IPS-11a (cell line): ENCODE data around the gene MT4.
"Not testable (repeated sequence)": the region's sequence is repeated elsewhere in the genome, so short reads cannot be mapped to it uniquely, and the experiment has no call there.

ENCODE experiments used
- H3K4me3 ChIP-seq: one replicate; pipeline ENCODE4 v1.5.1; 2013; ENCODE audit warnings: low read depth, low read length, control low read depth

MT4 gene

GRCh38 chr16:56558024-56558747 lies 6.7 kb upstream of the MT4 start:
- no peak overlapping the region for H3K4me3 ChIP-seq

DNA sequence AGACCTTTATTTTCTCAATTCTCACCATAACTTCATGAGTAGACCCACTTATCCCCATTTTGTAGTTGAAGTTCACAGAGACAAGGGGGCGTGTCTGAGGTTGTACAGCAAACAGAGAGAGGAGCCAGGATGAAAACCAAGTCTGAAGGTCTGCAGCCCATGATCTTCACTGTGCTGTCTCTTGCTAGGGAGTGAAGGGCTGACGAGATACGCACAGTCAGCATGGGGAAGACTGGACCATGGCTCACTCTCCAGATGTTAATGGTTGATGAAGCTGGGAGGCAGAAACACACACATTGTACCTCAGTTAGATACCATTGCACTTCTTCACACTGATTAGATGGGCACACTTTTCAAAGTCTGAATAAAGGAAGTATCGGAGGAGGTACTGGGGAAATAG lies 5.8 kb upstream of the MT4 start:
- H3K4me3 ChIP-seq = no peak overlapping the region

GRCh38 chr16:56560447-56560846 lies 4.4 kb upstream of the MT4 start:
- no peak overlapping the region for H3K4me3 ChIP-seq

GRCh38 chr16:56561126-56561525 lies 3.7 kb upstream of the MT4 start:
- no peak overlapping the region for H3K4me3 ChIP-seq

DNA sequence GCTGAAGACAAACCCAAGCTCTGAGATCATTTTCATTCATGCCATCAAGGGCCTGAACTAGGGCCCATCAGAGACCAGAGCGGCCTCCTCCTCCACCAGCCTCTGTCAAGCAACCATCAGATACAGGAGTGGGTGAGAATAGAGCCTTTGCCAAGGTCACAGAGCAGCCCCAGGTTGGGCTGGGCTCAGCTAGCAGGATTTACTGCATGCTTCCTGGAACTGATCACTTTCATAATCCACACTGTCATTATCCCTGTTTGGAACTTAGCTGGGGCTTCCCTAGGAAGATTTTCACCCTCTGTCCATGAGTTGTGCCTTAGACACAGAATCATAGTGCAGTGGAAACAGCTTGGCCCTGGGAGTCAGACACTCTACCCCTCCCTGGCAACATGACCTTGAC lies 5.1 kb downstream of the MT4 start:
- H3K4me3 ChIP-seq = no peak overlapping the region

GRCh38 chr16:56571525-56571924 lies 6.7 kb downstream of the MT4 start:
- H3K4me3 ChIP-seq = no peak overlapping the region

GRCh38 chr16:56574625-56575024 lies 9.8 kb downstream of the MT4 start:
- no peak overlapping the region for H3K4me3 ChIP-seq

DNA sequence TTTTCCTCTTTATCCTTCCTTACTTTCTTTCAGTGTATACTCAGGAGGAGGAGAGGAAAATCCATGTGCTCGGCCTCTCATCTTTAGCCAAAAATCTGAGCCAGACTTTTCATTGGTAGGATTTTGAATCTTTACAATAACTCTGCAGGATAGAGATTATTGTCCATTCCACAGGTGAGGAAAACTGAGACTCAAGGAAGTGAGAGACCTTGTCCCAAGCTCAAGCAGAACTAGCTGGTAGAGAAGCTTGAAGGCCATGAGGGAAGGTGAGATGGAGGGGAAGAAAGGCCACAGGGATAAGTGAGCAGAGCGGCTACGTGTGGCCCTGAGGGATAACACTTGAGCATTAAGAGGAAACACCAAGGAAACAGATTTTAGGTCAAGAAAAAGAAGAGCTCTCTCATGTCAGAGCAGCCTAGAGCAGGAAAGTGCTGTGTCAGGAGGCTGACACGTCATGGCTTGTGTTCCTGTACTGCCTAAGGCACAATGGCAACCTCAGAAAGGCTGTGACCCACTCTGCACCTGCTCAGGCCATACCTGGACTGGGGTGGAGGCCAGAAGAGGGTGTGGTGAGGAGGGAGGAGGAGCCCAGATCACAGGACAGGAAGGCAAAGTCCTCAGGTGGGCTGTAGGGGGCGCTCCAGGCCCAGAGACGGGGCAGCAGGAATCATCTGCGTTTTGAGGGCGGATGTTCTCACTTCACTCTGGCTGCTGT lies 11.9 kb downstream of the MT4 start:
- no peak overlapping the region for H3K4me3 ChIP-seq

GRCh38 chr16:56577300-56577625 lies 12.4 kb downstream of the MT4 start:
- no peak overlapping the region for H3K4me3 ChIP-seq

DNA sequence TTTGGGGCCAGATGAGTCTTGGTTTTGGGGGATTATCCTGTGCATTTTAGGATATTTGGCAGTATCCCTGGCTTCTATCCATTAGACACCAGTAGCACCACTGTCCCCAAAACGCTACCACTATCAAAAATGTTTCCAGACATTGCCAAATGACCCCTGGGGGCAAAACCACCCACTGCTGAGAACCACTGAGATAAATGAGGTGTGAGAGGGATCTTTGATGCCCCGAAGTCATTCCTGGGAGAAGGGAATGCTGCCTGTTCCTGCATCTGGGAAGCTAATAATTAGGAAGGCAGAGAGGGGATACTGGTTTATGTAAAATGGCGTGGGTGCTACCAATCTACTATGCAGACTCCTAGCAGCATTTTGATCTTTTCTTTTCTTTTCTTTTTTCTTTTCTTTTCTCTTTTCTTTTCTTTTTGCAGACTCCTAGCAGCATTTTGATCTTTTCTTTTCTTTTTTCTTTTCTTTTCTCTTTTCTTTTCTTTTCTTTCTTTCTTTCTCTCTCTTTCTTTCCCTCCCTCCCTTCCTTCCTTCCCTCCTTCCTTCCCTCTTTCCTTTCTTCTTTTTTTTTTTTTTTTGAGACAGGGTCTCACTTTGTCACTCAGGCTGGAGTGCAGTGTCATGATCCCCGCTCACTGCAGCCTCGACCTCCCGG lies 15.6 kb downstream of the MT4 start:
- H3K4me3 ChIP-seq = no peak overlapping the region

- not testable (repeated sequence) for H3K4me3 ChIP-seq
These were observed 18.0 kb downstream of the MT4 start for GRCh38 chr16:56582911-56583310.

DNA sequence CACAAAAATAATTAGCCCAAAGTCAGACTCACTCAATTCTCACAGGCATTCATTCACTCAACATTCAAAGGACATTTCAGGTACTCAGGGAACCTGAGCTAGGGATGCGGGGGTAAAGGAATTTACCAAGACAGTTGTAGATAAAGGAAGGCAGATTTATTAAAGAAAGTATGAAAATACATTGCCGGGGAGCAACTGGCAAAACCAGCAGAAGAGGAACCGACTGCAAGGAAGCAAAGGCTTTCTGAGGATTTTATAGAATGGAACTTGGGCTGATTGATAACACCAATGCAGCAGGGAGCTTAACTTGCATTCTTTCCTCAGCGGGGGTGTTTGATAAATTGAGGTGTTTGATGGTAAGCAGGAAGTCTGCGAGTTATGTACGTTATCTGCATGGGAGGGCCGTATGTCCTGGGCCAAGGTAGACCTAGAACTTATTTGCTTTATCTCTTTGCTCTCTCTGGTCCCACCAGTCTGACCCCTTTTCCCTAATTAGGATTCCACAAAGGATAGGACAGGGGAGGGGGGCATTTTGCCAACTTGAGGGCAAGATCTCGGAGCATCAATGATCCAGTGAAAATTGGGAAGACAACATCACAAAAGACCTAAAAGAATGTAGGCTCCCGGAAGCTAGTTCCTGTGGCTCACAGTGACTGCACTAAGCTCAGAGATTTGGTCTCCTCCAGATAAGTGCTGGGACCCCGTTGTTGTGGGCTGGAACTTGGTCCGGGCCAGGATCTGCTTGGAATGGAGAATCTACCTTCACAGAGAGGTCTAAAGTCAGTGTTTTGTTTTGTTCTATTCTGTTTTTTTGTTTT lies 18.7 kb downstream of the MT4 start:
- H3K4me3 ChIP-seq = no peak overlapping the region

GRCh38 chr16:56584276-56584675 lies 19.4 kb downstream of the MT4 start:
- H3K4me3 ChIP-seq = no peak overlapping the region

GRCh38 chr16:56588781-56589140 lies 23.9 kb downstream of the MT4 start:
- H3K4me3 ChIP-seq = peak overlapping the region; percentile 29

DNA sequence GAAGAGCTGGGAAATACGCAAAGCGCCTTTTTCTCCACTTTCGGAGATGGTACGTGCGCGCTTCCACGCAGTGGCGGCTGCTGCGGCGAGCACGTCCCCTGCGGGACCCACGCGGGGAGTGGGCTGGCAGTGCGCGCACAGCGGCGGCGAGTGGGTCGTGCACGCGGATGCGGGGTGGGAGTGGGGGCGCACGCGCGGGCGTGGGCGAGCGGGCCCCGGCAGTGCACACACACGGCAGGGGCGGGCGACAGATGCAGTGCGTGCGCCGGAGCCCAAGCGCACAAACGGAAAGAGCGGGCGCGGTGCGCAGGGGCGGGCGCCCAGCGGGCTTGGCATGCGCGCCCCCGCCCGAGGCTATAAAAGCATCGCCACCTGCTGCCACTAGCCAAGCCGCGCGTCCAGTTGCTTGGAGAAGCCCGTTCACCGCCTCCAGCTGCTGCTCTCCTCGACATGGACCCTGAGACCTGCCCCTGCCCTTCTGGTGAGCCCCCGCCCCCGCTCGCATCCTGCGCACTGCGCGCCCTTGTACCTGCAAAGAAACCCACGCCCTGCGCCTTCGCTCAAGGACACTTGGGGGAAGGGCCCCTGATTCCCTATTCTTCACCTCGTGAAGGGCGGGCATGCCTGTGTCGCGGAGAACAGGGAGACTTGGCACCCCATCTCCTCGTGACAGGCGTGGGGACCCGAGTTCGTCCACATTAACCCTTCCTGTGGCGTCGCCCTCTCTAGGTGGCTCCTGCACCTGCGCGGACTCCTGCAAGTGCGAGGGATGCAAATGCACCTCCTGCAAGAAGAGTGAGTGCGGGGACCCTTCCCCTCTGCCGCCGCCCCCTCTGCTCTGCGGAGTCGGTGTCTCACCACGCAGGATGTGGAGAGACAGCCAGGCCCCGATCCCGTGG lies 24.5 kb downstream of the MT4 start, which contains the start of gene MT3:
TSS of gene MT3 (plus strand) at position 388 of the 899 bp plus-strand sequence. CDS start at position 451, 63 bp downstream.
- H3K4me3 ChIP-seq = peak within 1 kb of the TSS; percentile 29

GRCh38 chr16:56591377-56592060 lies 26.6 kb downstream of the MT4 start:
- H3K4me3 ChIP-seq = no peak overlapping the region

GRCh38 chr16:56593573-56594291 lies 28.9 kb downstream of the MT4 start:
- H3K4me3 ChIP-seq = no peak overlapping the region

GRCh38 chr16:56594292-56594619 lies 29.4 kb downstream of the MT4 start:
- no peak overlapping the region for H3K4me3 ChIP-seq

GRCh38 chr16:56600398-56600999 lies 35.6 kb downstream of the MT4 start:
- H3K4me3 ChIP-seq = no peak overlapping the region
